Trophoblast cell (in vitro differentiated cells and primary cell): Measurements from ENCODE around the gene PAPPA.

ENCODE experiments used
- DNase-seq, 2 donors: peaks; one replicate each; pipeline ENCODE4 v3.0.0-alpha.2; 2016
- H2AFZ ChIP-seq: 2 replicates; pipeline ENCODE4 v1.6.1; 2013; ENCODE audit warnings: low read length, moderate library complexity, mild to moderate bottlenecking; ENCODE audit not compliant: insufficient read depth, poor library complexity
- H2AK5ac ChIP-seq: 2 replicates; pipeline ENCODE4 v1.6.1; 2013; ENCODE audit warnings: mild to moderate bottlenecking, low read length
- H2BK120ac ChIP-seq: 2 replicates; pipeline ENCODE4 v1.6.1; 2013; ENCODE audit warnings: low read length, mild to moderate bottlenecking, moderate library complexity; ENCODE audit not compliant: insufficient read depth, poor library complexity
- H2BK12ac ChIP-seq: 2 replicates; pipeline ENCODE4 v1.6.1; 2013; ENCODE audit warnings: mild to moderate bottlenecking, low read length, moderate library complexity
- H2BK5ac ChIP-seq: 2 replicates; pipeline ENCODE4 v1.6.1; 2013; ENCODE audit warnings: low read length, low read depth, moderate library complexity, mild to moderate bottlenecking; ENCODE audit not compliant: poor library complexity
- H3K14ac ChIP-seq: 2 replicates; pipeline ENCODE4 v1.6.1; 2013; ENCODE audit warnings: mild to moderate bottlenecking, low read length
- H3K18ac ChIP-seq: 2 replicates; pipeline ENCODE4 v1.6.1; 2013; ENCODE audit warnings: mild to moderate bottlenecking, low read length
- H3K23ac ChIP-seq: 2 replicates; pipeline ENCODE4 v1.6.1; 2013; ENCODE audit warnings: low read length
- H3K27ac ChIP-seq: 2 replicates; pipeline ENCODE4 v1.5.1; 2013; ENCODE audit warnings: low read depth, mild to moderate bottlenecking, inconsistent platforms, low read length, moderate library complexity
- H3K27me3 ChIP-seq: 2 replicates; pipeline ENCODE4 v1.6.1; 2013; ENCODE audit warnings: inconsistent platforms, mild to moderate bottlenecking, low read length, moderate library complexity; ENCODE audit not compliant: insufficient read depth
- H3K36me3 ChIP-seq, 2 experiments: 1 replicate in 1 of 2; 2 replicates in 1 of 2; pipeline ENCODE4 v1.6.1; 2013; ENCODE audit warnings: low read length in 2 of 2, mild to moderate bottlenecking in 2 of 2, moderate library complexity in 1 of 2; ENCODE audit not compliant: insufficient read depth in 2 of 2, control insufficient read depth in 1 of 2
- H3K4ac ChIP-seq: 2 replicates; pipeline ENCODE4 v1.6.1; 2013; ENCODE audit warnings: low read depth, mild to moderate bottlenecking, low read length, moderate library complexity
- H3K4me1 ChIP-seq, 2 experiments: 1 replicate in 1 of 2; 2 replicates in 1 of 2; pipeline ENCODE4 v1.6.1; 2013; ENCODE audit warnings: low read length in 2 of 2, mild to moderate bottlenecking in 2 of 2, moderate library complexity in 1 of 2; ENCODE audit not compliant: insufficient read depth in 2 of 2, control insufficient read depth in 1 of 2
- H3K4me2 ChIP-seq: 2 replicates; pipeline ENCODE4 v1.6.1; 2013; ENCODE audit warnings: inconsistent platforms, mild to moderate bottlenecking, low read length, moderate library complexity
- H3K4me3 ChIP-seq: 2 replicates; pipeline ENCODE4 v1.5.1; 2013; ENCODE audit warnings: mild to moderate bottlenecking, low read depth, low read length, inconsistent platforms
- H3K79me1 ChIP-seq: one replicate; pipeline ENCODE4 v1.6.1; 2013; ENCODE audit warnings: low read length
- H3K79me2 ChIP-seq: 2 replicates; pipeline ENCODE4 v1.6.1; 2013; ENCODE audit warnings: low read length, mild to moderate bottlenecking; ENCODE audit not compliant: control insufficient read depth, insufficient read depth, poor library complexity
- H3K9ac ChIP-seq: 2 replicates; pipeline ENCODE4 v1.6.1; 2013; ENCODE audit warnings: mild to moderate bottlenecking, low read length
- H3K9me3 ChIP-seq: 2 replicates; pipeline ENCODE4 v1.6.1; 2013; ENCODE audit warnings: low read depth, mild to moderate bottlenecking, control low read depth, inconsistent platforms, low read length; ENCODE audit not compliant: insufficient read depth
- H4K12ac ChIP-seq: 2 replicates; pipeline ENCODE4 v1.6.1; 2013; ENCODE audit warnings: low read depth, mild to moderate bottlenecking, low read length, moderate library complexity
- H4K8ac ChIP-seq: 2 replicates; pipeline ENCODE4 v1.6.1; 2013; ENCODE audit warnings: low read depth, mild to moderate bottlenecking, low read length, moderate library complexity
- H4K91ac ChIP-seq: one replicate; pipeline ENCODE4 v1.6.1; 2013; ENCODE audit warnings: low read depth, mild to moderate bottlenecking, low read length, moderate library complexity
- WGBS: extraction: QIAGEN DNeasy Blood & Tissue Kit; methylation state at CpG from one replicate; pipeline ENCODE4 v1.1.7; 2013; ENCODE audit warnings: missing lambda C conversion rate; ENCODE audit not compliant: insufficient read length, insufficient coverage; ENCODE audit errors: extremely low coverage; 5-methylcytosine and 5-hydroxymethylcytosine counted together

PAPPA gene

GRCh38 chr9:116447934-116448333 lies 294.3 kb downstream of the PAPPA start:
- Histone ChIP-seq H2BK5ac (no peak overlapping the region), H3K36me3 (no peaks in the 10 kb centered on the region), H2BK120ac (no peak overlapping the region), H3K4me2 (no peak overlapping the region), H2BK12ac (no peak overlapping the region), H4K12ac (no peak overlapping the region), H3K23ac (no peak overlapping the region), H3K27me3 (no peaks in the 10 kb centered on the region), H3K4me3 (no peak overlapping the region), H3K9ac (no peak overlapping the region), H4K8ac (no peak overlapping the region), H4K91ac (no peak overlapping the region), H3K79me2 (peaks cover 2% of the 10 kb centered on the region), H3K18ac (no peak overlapping the region), H3K79me1 (peaks cover 3% of the 10 kb centered on the region), H3K9me3 (no peaks in the 10 kb centered on the region), H3K4ac (no peak overlapping the region), H3K27ac (no peak overlapping the region), H2AK5ac (no peak overlapping the region), H3K4me1 (peaks cover 9% of the 10 kb centered on the region in 2 experiments), H3K14ac (no peak overlapping the region), H2AFZ (no peak overlapping the region)
- DNase-seq: no peak
- WGBS: no CpG with 5 or more reads among the region's 6 CpGs

GRCh38 chr9:116448431-116448830 lies 294.8 kb downstream of the PAPPA start:
- H2BK12ac ChIP-seq: no peak overlapping the region
- no peak overlapping the region for H3K4me2 ChIP-seq
- no CpG with 5 or more reads among the region's 3 CpGs for WGBS
- H3K27me3 ChIP-seq: no peaks in the 10 kb centered on the region
- H4K8ac ChIP-seq: no peak overlapping the region
- no peak overlapping the region for H3K23ac ChIP-seq
- no peak overlapping the region for H3K18ac ChIP-seq
- peaks cover 9% of the 10 kb centered on the region in 2 experiments for H3K4me1 ChIP-seq
- H3K9me3 ChIP-seq: no peaks in the 10 kb centered on the region
- no peak overlapping the region for H3K27ac ChIP-seq
- no peak overlapping the region for H4K12ac ChIP-seq
- peaks cover 2% of the 10 kb centered on the region for H3K79me2 ChIP-seq
- H3K9ac ChIP-seq: no peak overlapping the region
- no peak overlapping the region for H4K91ac ChIP-seq
- H2AK5ac ChIP-seq: no peak overlapping the region
- peaks cover 3% of the 10 kb centered on the region for H3K79me1 ChIP-seq
- H2BK120ac ChIP-seq: no peak overlapping the region
- H2BK5ac ChIP-seq: no peak overlapping the region
- DNase-seq: no peak
- no peak overlapping the region for H3K4ac ChIP-seq
- H2AFZ ChIP-seq: no peak overlapping the region
- no peaks in the 10 kb centered on the region for H3K36me3 ChIP-seq
- H3K14ac ChIP-seq: no peak overlapping the region
- H3K4me3 ChIP-seq: no peak overlapping the region

- Histone ChIP-seq H3K4ac (no peak overlapping the region), H3K36me3 (no peaks in the 10 kb centered on the region), H3K9ac (no peak overlapping the region), H3K4me3 (no peak overlapping the region), H2BK5ac (no peak overlapping the region), H2BK12ac (no peak overlapping the region), H3K14ac (no peak overlapping the region), H3K79me1 (peaks cover 3% of the 10 kb centered on the region), H3K18ac (no peak overlapping the region), H2AK5ac (no peak overlapping the region), H3K9me3 (no peaks in the 10 kb centered on the region), H3K23ac (no peak overlapping the region), H3K4me1 (peaks cover 9% of the 10 kb centered on the region in 2 experiments), H2AFZ (no peak overlapping the region), H3K79me2 (peaks cover 2% of the 10 kb centered on the region), H3K4me2 (no peak overlapping the region), H4K91ac (no peak overlapping the region), H3K27ac (no peak overlapping the region), H4K12ac (no peak overlapping the region), H4K8ac (no peak overlapping the region), H2BK120ac (no peak overlapping the region), H3K27me3 (no peaks in the 10 kb centered on the region)
- DNase-seq: no peak
- WGBS: no CpG with 5 or more reads among the region's 3 CpGs
Measured at GRCh38 chr9:116449949-116450348, 296.4 kb downstream of the PAPPA start.

GRCh38 chr9:116450378-116451139 lies 297.0 kb downstream of the PAPPA start:
- DNase-seq: peak; percentile 18 to 30
- no peak overlapping the region for H3K23ac ChIP-seq
- no CpG with 5 or more reads among the region's 3 CpGs for WGBS
- no peak overlapping the region for H2AK5ac ChIP-seq
- peaks cover 3% of the 10 kb centered on the region for H3K79me1 ChIP-seq
- H2BK12ac ChIP-seq: peak overlapping the region; percentile 92
- H3K79me2 ChIP-seq: peaks cover 2% of the 10 kb centered on the region
- no peak overlapping the region for H3K9ac ChIP-seq
- no peak overlapping the region for H2AFZ ChIP-seq
- peak overlapping the region; percentile 6 for H3K27ac ChIP-seq
- H3K27me3 ChIP-seq: no peaks in the 10 kb centered on the region
- H3K36me3 ChIP-seq: no peaks in the 10 kb centered on the region
- H4K12ac ChIP-seq: no peak overlapping the region
- no peak overlapping the region for H4K8ac ChIP-seq
- no peak overlapping the region for H3K4ac ChIP-seq
- H3K4me1 ChIP-seq: peaks cover 9% of the 10 kb centered on the region in 2 experiments
- H3K4me2 ChIP-seq: no peak overlapping the region
- no peak overlapping the region for H3K14ac ChIP-seq
- H3K18ac ChIP-seq: no peak overlapping the region
- H4K91ac ChIP-seq: peak overlapping the region; percentile 43
- H3K9me3 ChIP-seq: no peaks in the 10 kb centered on the region
- no peak overlapping the region for H2BK120ac ChIP-seq
- H3K4me3 ChIP-seq: no peak overlapping the region
- H2BK5ac ChIP-seq: no peak overlapping the region
